Trophoblast cell (in vitro differentiated cells and primary cell): ENCODE measurements around the gene CFAP20DC.
A peak's percentile ranks its signal among the peaks of the same experiment; 100 is the strongest.
"Not testable (repeated sequence)": the region's sequence is repeated elsewhere in the genome, so short reads cannot be mapped to it uniquely, and the experiment has no call there.

Experiments
- DNase-seq, 2 donors: peaks; one replicate each; pipeline ENCODE4 v3.0.0-alpha.2; 2016
- H2AFZ ChIP-seq: 2 replicates; pipeline ENCODE4 v1.6.1; 2013; ENCODE audit warnings: low read length, moderate library complexity, mild to moderate bottlenecking; ENCODE audit not compliant: insufficient read depth, poor library complexity
- H2AK5ac ChIP-seq: 2 replicates; pipeline ENCODE4 v1.6.1; 2013; ENCODE audit warnings: mild to moderate bottlenecking, low read length
- H2BK120ac ChIP-seq: 2 replicates; pipeline ENCODE4 v1.6.1; 2013; ENCODE audit warnings: low read length, mild to moderate bottlenecking, moderate library complexity; ENCODE audit not compliant: insufficient read depth, poor library complexity
- H2BK12ac ChIP-seq: 2 replicates; pipeline ENCODE4 v1.6.1; 2013; ENCODE audit warnings: mild to moderate bottlenecking, low read length, moderate library complexity
- H2BK5ac ChIP-seq: 2 replicates; pipeline ENCODE4 v1.6.1; 2013; ENCODE audit warnings: low read length, low read depth, moderate library complexity, mild to moderate bottlenecking; ENCODE audit not compliant: poor library complexity
- H3K14ac ChIP-seq: 2 replicates; pipeline ENCODE4 v1.6.1; 2013; ENCODE audit warnings: mild to moderate bottlenecking, low read length
- H3K18ac ChIP-seq: 2 replicates; pipeline ENCODE4 v1.6.1; 2013; ENCODE audit warnings: mild to moderate bottlenecking, low read length
- H3K23ac ChIP-seq: 2 replicates; pipeline ENCODE4 v1.6.1; 2013; ENCODE audit warnings: low read length
- H3K27ac ChIP-seq: 2 replicates; pipeline ENCODE4 v1.5.1; 2013; ENCODE audit warnings: low read depth, mild to moderate bottlenecking, inconsistent platforms, low read length, moderate library complexity
- H3K27me3 ChIP-seq: 2 replicates; pipeline ENCODE4 v1.6.1; 2013; ENCODE audit warnings: inconsistent platforms, mild to moderate bottlenecking, low read length, moderate library complexity; ENCODE audit not compliant: insufficient read depth
- H3K36me3 ChIP-seq, 2 experiments: 1 replicate in 1 of 2; 2 replicates in 1 of 2; pipeline ENCODE4 v1.6.1; 2013; ENCODE audit warnings: low read length in 2 of 2, mild to moderate bottlenecking in 2 of 2, moderate library complexity in 1 of 2; ENCODE audit not compliant: insufficient read depth in 2 of 2, control insufficient read depth in 1 of 2
- H3K4ac ChIP-seq: 2 replicates; pipeline ENCODE4 v1.6.1; 2013; ENCODE audit warnings: low read depth, mild to moderate bottlenecking, low read length, moderate library complexity
- H3K4me1 ChIP-seq, 2 experiments: 1 replicate in 1 of 2; 2 replicates in 1 of 2; pipeline ENCODE4 v1.6.1; 2013; ENCODE audit warnings: low read length in 2 of 2, mild to moderate bottlenecking in 2 of 2, moderate library complexity in 1 of 2; ENCODE audit not compliant: insufficient read depth in 2 of 2, control insufficient read depth in 1 of 2
- H3K4me2 ChIP-seq: 2 replicates; pipeline ENCODE4 v1.6.1; 2013; ENCODE audit warnings: inconsistent platforms, mild to moderate bottlenecking, low read length, moderate library complexity
- H3K4me3 ChIP-seq: 2 replicates; pipeline ENCODE4 v1.5.1; 2013; ENCODE audit warnings: mild to moderate bottlenecking, low read depth, low read length, inconsistent platforms
- H3K79me1 ChIP-seq: one replicate; pipeline ENCODE4 v1.6.1; 2013; ENCODE audit warnings: low read length
- H3K79me2 ChIP-seq: 2 replicates; pipeline ENCODE4 v1.6.1; 2013; ENCODE audit warnings: low read length, mild to moderate bottlenecking; ENCODE audit not compliant: control insufficient read depth, insufficient read depth, poor library complexity
- H3K9ac ChIP-seq: 2 replicates; pipeline ENCODE4 v1.6.1; 2013; ENCODE audit warnings: mild to moderate bottlenecking, low read length
- H3K9me3 ChIP-seq: 2 replicates; pipeline ENCODE4 v1.6.1; 2013; ENCODE audit warnings: low read depth, mild to moderate bottlenecking, control low read depth, inconsistent platforms, low read length; ENCODE audit not compliant: insufficient read depth
- H4K12ac ChIP-seq: 2 replicates; pipeline ENCODE4 v1.6.1; 2013; ENCODE audit warnings: low read depth, mild to moderate bottlenecking, low read length, moderate library complexity
- H4K8ac ChIP-seq: 2 replicates; pipeline ENCODE4 v1.6.1; 2013; ENCODE audit warnings: low read depth, mild to moderate bottlenecking, low read length, moderate library complexity
- H4K91ac ChIP-seq: one replicate; pipeline ENCODE4 v1.6.1; 2013; ENCODE audit warnings: low read depth, mild to moderate bottlenecking, low read length, moderate library complexity
- WGBS: extraction: QIAGEN DNeasy Blood & Tissue Kit; methylation state at CpG from one replicate; pipeline ENCODE4 v1.1.7; 2013; ENCODE audit warnings: missing lambda C conversion rate; ENCODE audit not compliant: insufficient read length, insufficient coverage; ENCODE audit errors: extremely low coverage; 5-methylcytosine and 5-hydroxymethylcytosine counted together

Gene CFAP20DC

DNA sequence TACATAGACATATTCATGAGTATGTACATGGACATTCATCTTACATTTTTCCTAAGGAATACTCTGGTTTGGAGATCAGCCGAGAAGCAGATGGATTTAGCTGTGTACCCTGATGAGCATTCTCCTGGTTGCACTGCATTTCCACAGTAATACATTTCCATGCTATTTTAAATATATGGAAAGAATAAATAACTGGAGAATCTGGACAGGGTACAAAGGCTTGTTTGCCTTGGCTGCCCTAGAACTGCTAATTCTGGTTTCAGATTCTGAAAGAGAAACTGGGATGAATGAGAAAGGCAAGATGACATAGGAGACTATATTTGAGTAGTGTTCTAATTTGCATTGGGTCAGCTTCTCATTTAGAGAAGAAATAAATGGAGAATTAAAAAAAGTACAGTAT lies 192.4 kb downstream of the CFAP20DC start:
- no peak overlapping the region for H2BK12ac ChIP-seq
- H2BK120ac ChIP-seq: no peak overlapping the region
- no peak overlapping the region for H4K12ac ChIP-seq
- no CpG with 5 or more reads among the region's 1 CpG for WGBS
- H2AFZ ChIP-seq: no peak overlapping the region
- no peak overlapping the region for H3K27ac ChIP-seq
- H3K4me1 ChIP-seq: no peaks in the 10 kb centered on the region
- no peaks in the 10 kb centered on the region for H3K79me1 ChIP-seq
- no peak overlapping the region for H3K4me3 ChIP-seq
- H3K4me2 ChIP-seq: no peak overlapping the region
- H2BK5ac ChIP-seq: no peak overlapping the region
- no peak overlapping the region for H4K8ac ChIP-seq
- H3K9ac ChIP-seq: no peak overlapping the region
- no peak for DNase-seq
- H3K36me3 ChIP-seq: no peaks in the 10 kb centered on the region
- H2AK5ac ChIP-seq: no peak overlapping the region
- H4K91ac ChIP-seq: no peak overlapping the region
- H3K23ac ChIP-seq: no peak overlapping the region
- H3K18ac ChIP-seq: no peak overlapping the region
- H3K27me3 ChIP-seq: no peaks in the 10 kb centered on the region
- H3K9me3 ChIP-seq: no peaks in the 10 kb centered on the region
- H3K14ac ChIP-seq: no peak overlapping the region
- H3K4ac ChIP-seq: no peak overlapping the region
- no peaks in the 10 kb centered on the region for H3K79me2 ChIP-seq

DNA sequence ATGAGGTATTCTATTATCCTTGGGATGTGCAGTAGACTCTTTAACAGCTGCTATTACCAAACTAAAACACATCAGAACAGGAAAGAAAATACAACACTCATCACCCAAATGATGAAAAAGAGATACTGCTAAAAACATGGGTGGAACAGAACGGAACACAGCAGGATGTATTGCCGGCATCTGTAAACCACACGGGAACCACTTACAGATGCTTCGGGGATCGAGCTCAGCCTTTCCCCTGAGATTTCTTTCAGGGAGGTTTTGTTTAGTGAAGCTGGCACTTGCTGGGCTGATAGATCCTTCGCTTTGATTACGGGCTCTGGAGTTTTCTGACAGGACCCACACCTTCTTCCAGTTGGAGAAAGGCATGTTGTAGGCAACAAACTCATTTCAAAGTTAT lies 201.0 kb downstream of the CFAP20DC start:
- Histone ChIP-seq H3K4ac (no peak overlapping the region), H3K4me1 (no peaks in the 10 kb centered on the region), H3K14ac (no peak overlapping the region), H4K8ac (no peak overlapping the region), H3K4me2 (no peak overlapping the region), H3K9ac (peak overlapping the region; percentile 40), H2AK5ac (no peak overlapping the region), H2BK5ac (no peak overlapping the region), H4K91ac (no peak overlapping the region), H3K36me3 (no peaks in the 10 kb centered on the region), H2AFZ (no peak overlapping the region), H2BK120ac (no peak overlapping the region), H3K23ac (no peak overlapping the region), H2BK12ac (no peak overlapping the region), H3K27me3 (no peaks in the 10 kb centered on the region), H3K27ac (no peak overlapping the region), H3K9me3 (no peaks in the 10 kb centered on the region), H3K79me2 (no peaks in the 10 kb centered on the region), H3K4me3 (no peak overlapping the region), H3K18ac (no peak overlapping the region), H4K12ac (no peak overlapping the region), H3K79me1 (no peaks in the 10 kb centered on the region)
- DNase-seq: no peak
- WGBS: no CpG with 5 or more reads among the region's 7 CpGs

DNA sequence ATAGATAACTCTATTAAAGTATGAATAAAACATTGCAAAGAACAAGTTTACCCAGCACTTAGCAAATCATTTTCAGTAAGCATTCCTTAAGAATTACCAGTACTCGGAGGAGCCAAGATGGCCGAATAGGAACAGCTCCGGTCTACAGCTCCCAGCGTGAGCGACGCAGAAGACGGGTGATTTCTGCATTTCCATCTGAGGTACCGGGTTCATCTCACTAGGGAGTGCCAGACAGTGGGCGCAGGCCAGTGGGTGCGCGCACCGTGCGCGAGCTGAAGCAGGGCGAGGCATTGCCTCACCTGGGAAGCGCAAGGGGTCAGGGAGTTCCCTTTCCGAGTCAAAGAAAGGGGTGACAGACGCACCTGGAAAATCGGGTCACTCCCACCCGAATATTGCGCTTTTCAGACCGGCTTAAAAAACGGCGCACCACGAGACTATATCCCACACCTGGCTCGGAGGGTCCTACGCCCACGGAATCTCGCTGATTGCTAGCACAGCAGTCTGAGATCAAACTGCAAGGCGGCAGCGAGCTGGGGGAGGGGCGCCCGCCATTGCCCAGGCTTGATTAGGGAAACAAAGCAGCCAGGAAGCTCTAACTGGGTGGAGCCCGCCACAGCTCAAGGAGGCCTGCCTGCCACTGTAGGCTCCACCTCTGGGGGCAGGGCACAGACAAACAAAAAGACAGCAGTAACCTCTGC lies 207.6 kb downstream of the CFAP20DC start:
- not testable (repeated sequence) for H3K4ac ChIP-seq, H3K36me3 ChIP-seq, H3K14ac ChIP-seq, H3K27me3 ChIP-seq, H3K23ac ChIP-seq, H3K4me3 ChIP-seq, H4K8ac ChIP-seq, H3K9ac ChIP-seq, H2AFZ ChIP-seq, H3K27ac ChIP-seq, H2AK5ac ChIP-seq, H2BK120ac ChIP-seq, H3K4me2 ChIP-seq, H3K18ac ChIP-seq, H4K12ac ChIP-seq, H3K4me1 ChIP-seq, H4K91ac ChIP-seq, H3K79me2 ChIP-seq, H2BK5ac ChIP-seq, H3K9me3 ChIP-seq, H3K79me1 ChIP-seq, H2BK12ac ChIP-seq
- no CpG with 5 or more reads among the region's 34 CpGs for WGBS
- DNase-seq: peak in 1 of 2 donors; percentile 11

DNA sequence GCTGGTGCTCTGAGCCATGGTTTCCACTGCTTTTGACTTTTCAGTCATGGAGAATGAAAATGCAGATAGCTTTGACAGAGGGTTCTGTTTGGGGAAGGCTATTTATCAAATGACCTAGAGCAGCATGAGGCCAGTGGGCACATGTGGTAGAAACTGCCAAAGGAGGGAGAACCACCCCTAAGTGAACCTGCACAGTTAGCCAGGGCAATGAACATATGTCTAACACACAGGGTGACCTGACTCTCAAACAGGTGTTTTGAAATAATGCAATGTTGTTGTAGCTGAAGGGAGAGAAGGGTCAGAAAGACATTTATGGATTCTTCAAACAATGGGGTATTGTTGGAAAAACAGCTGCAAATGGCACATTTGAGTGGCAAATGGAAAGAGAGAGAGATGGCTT lies 208.9 kb downstream of the CFAP20DC start:
- H3K23ac ChIP-seq: no peak overlapping the region
- H3K9ac ChIP-seq: no peak overlapping the region
- no peak overlapping the region for H3K4me3 ChIP-seq
- no peaks in the 10 kb centered on the region for H3K79me2 ChIP-seq
- H3K27me3 ChIP-seq: no peaks in the 10 kb centered on the region
- no peak overlapping the region for H2BK5ac ChIP-seq
- no peak overlapping the region for H4K91ac ChIP-seq
- H3K36me3 ChIP-seq: no peaks in the 10 kb centered on the region
- no peak overlapping the region for H3K4me2 ChIP-seq
- H2BK120ac ChIP-seq: no peak overlapping the region
- no peak overlapping the region for H3K27ac ChIP-seq
- no peaks in the 10 kb centered on the region for H3K9me3 ChIP-seq
- no peak overlapping the region for H2AFZ ChIP-seq
- no peaks in the 10 kb centered on the region for H3K79me1 ChIP-seq
- H3K18ac ChIP-seq: no peak overlapping the region
- H3K4me1 ChIP-seq: no peaks in the 10 kb centered on the region
- no peak overlapping the region for H3K14ac ChIP-seq
- H4K8ac ChIP-seq: no peak overlapping the region
- H2AK5ac ChIP-seq: no peak overlapping the region
- no peak overlapping the region for H4K12ac ChIP-seq
- DNase-seq: no peak
- H3K4ac ChIP-seq: no peak overlapping the region
- H2BK12ac ChIP-seq: no peak overlapping the region
